NB4 (cell line): ENCODE data around the gene OSTC.

Experiments
- MYC ChIP-seq: IDR thresholded peaks from 2 replicates; pipeline ENCODE4 v1.6.1; 2011; ENCODE audit warnings: low read depth, low read length
- POLR2A ChIP-seq: IDR thresholded peaks from 2 replicates; pipeline ENCODE4 v1.6.1; 2011; ENCODE audit warnings: mild to moderate bottlenecking; ENCODE audit not compliant: insufficient read length; ENCODE audit errors: extremely low read depth
- TF ChIP-seq, protein P1 (sequence below): IDR thresholded peaks from one replicate; pipeline ENCODE4 v1.5.1; 2012; ENCODE audit warnings: low read depth, low read length
- TF ChIP-seq, protein P2 (sequence below): IDR thresholded peaks from 2 replicates; pipeline ENCODE4 v1.6.1; 2011; ENCODE audit warnings: low read depth, low read length

DNA sequence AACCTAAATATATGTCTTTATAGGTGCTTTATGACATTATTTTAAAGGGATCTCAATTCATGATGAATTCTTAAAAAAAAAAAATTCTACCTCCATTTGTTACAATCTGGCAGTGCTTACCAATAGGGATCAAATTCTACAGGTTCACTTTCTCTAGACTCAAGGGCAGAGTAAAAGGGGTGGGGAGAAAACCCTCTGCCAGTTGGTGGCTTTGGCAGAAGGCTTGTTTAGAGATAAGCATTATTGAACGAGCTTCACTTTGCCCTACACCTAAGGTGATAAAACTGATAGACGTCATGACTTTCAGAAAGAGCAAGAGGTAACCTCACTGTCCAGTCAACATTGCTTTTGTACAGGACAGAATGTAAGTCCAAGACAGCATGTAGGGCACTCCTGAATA, 53.6 kb downstream of the OSTC start:
- TF ChIP-seq, protein P1, sequence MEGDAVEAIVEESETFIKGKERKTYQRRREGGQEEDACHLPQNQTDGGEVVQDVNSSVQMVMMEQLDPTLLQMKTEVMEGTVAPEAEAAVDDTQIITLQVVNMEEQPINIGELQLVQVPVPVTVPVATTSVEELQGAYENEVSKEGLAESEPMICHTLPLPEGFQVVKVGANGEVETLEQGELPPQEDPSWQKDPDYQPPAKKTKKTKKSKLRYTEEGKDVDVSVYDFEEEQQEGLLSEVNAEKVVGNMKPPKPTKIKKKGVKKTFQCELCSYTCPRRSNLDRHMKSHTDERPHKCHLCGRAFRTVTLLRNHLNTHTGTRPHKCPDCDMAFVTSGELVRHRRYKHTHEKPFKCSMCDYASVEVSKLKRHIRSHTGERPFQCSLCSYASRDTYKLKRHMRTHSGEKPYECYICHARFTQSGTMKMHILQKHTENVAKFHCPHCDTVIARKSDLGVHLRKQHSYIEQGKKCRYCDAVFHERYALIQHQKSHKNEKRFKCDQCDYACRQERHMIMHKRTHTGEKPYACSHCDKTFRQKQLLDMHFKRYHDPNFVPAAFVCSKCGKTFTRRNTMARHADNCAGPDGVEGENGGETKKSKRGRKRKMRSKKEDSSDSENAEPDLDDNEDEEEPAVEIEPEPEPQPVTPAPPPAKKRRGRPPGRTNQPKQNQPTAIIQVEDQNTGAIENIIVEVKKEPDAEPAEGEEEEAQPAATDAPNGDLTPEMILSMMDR = no peak
- TF ChIP-seq POLR2A (no peak), MYC (no peak)
- TF ChIP-seq, protein P2, sequence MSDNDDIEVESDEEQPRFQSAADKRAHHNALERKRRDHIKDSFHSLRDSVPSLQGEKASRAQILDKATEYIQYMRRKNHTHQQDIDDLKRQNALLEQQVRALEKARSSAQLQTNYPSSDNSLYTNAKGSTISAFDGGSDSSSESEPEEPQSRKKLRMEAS = no peak
